HL-60 (cell line): ENCODE data around the gene RPL10A.

Source experiments
- POLR2AphosphoS5 ChIP-seq: IDR thresholded peaks from 2 replicates; pipeline ENCODE4 v1.6.1; 2012; ENCODE audit warnings: low read depth
- SPI1 ChIP-seq: IDR thresholded peaks from 2 replicates; pipeline ENCODE4 v1.6.1; 2012; ENCODE audit warnings: low read depth, mild to moderate bottlenecking, borderline replicate concordance
- TF ChIP-seq, protein P1 (sequence below): IDR thresholded peaks from one replicate; pipeline ENCODE4 v1.5.1; 2011; ENCODE audit warnings: low read length, control low read depth, inconsistent platforms; ENCODE audit not compliant: insufficient read depth
- TF ChIP-seq, protein P2 (sequence below): IDR thresholded peaks from 2 replicates; pipeline ENCODE4 v1.6.1; 2012; ENCODE audit warnings: low read depth; ENCODE audit not compliant: insufficient replicate concordance

GRCh38 chr6:35465646-35466045 is 2.6 kb upstream of the RPL10A start:
- TF ChIP-seq, protein P1, sequence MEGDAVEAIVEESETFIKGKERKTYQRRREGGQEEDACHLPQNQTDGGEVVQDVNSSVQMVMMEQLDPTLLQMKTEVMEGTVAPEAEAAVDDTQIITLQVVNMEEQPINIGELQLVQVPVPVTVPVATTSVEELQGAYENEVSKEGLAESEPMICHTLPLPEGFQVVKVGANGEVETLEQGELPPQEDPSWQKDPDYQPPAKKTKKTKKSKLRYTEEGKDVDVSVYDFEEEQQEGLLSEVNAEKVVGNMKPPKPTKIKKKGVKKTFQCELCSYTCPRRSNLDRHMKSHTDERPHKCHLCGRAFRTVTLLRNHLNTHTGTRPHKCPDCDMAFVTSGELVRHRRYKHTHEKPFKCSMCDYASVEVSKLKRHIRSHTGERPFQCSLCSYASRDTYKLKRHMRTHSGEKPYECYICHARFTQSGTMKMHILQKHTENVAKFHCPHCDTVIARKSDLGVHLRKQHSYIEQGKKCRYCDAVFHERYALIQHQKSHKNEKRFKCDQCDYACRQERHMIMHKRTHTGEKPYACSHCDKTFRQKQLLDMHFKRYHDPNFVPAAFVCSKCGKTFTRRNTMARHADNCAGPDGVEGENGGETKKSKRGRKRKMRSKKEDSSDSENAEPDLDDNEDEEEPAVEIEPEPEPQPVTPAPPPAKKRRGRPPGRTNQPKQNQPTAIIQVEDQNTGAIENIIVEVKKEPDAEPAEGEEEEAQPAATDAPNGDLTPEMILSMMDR = no peak
- no peak for TF ChIP-seq POLR2AphosphoS5
- TF ChIP-seq, protein P2, sequence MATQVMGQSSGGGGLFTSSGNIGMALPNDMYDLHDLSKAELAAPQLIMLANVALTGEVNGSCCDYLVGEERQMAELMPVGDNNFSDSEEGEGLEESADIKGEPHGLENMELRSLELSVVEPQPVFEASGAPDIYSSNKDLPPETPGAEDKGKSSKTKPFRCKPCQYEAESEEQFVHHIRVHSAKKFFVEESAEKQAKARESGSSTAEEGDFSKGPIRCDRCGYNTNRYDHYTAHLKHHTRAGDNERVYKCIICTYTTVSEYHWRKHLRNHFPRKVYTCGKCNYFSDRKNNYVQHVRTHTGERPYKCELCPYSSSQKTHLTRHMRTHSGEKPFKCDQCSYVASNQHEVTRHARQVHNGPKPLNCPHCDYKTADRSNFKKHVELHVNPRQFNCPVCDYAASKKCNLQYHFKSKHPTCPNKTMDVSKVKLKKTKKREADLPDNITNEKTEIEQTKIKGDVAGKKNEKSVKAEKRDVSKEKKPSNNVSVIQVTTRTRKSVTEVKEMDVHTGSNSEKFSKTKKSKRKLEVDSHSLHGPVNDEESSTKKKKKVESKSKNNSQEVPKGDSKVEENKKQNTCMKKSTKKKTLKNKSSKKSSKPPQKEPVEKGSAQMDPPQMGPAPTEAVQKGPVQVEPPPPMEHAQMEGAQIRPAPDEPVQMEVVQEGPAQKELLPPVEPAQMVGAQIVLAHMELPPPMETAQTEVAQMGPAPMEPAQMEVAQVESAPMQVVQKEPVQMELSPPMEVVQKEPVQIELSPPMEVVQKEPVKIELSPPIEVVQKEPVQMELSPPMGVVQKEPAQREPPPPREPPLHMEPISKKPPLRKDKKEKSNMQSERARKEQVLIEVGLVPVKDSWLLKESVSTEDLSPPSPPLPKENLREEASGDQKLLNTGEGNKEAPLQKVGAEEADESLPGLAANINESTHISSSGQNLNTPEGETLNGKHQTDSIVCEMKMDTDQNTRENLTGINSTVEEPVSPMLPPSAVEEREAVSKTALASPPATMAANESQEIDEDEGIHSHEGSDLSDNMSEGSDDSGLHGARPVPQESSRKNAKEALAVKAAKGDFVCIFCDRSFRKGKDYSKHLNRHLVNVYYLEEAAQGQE = no peak
- TF ChIP-seq SPI1 = no peak
